HCT116 (cell line): ENCODE data around the gene TSPO. TPM values are rescaled to one million over a fixed set of nuclear protein-coding genes. Genes with fewer than 3 reads are reported as not detected.

Experiments used
- total RNA-seq: library from RNA; stranded (reverse); gene quantifications from one replicate; pipeline ENCODE4 v1.2.1, GENCODE V29; 2021; ENCODE audit not compliant: unreplicated experiment

Gene TSPO
- total RNA-seq, 1 experiment from 2014 or later: 192 TPM

Other genes starting within 250 kb of the TSPO start
- gene PACSIN2, start 136.4 kb upstream of the TSPO start, total RNA-seq: 48.2 TPM
- gene TTLL1, start 62.2 kb upstream of the TSPO start, total RNA-seq: 4.3 TPM
- 31.0 TPM for gene BIK, start 40.8 kb upstream of the TSPO start, total RNA-seq
- 34.8 TPM for gene MCAT, start 8.2 kb upstream of the TSPO start, total RNA-seq
- gene TTLL12, start 35.6 kb downstream of the TSPO start, total RNA-seq: 100 TPM
- gene SCUBE1, start 191.8 kb downstream of the TSPO start, total RNA-seq: 3.9 TPM